ENCODE measurements around the gene COQ10B.
"Not testable (repeated sequence)": the region's sequence is repeated elsewhere in the genome, so short reads cannot be mapped to it uniquely, and the experiment has no call there.

COQ10B gene

DNA sequence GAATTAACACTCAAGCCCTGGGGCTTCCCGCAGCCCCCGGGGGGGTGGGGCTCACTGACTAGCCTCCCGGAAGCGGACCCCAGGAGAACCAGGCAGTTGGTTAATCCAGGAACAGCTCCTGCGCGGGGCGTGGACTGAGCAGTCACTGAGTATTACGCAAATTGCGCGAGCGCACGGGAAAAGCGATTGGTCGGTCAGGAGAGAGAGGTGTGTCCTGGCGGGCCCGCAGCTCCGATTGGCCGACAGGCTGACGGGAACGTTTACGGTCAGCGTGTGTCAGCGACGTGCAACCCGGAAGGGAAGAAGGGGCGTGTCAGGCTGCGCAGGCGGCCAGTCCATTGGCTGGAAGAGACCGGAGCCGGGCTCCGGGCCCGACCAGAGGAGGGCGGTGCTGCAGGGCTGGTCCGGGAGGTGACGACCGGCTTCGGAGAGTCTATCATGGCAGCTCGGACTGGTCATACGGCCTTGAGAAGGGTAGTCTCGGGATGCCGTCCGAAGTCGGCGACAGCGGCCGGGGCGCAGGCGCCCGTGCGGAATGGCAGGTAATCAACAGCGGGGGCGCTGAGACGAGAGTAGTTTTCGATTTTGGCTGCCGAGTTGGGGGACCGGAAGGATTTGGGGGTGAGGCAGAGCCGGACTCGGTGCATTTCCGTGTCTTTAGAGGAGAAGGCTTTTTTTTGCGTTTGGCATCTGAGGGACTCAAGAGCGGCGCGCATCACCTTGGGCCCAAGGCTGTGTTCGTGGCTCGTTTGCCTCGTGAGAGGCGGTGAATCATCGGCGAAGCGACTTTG is at the start of gene COQ10B:
Gene COQ10B, plus strand, starts transcription at position 430 of the 791 bp plus-strand sequence. Its CDS starts 9 bp downstream, at position 439.
- FAIRE-seq (peak; percentile 99), DNase-seq (ENCODE audit: extremely low spot score, insufficient read length, low read depth) (peak; percentile 92)

- FAIRE-seq (no peak), DNase-seq (ENCODE audit: extremely low spot score, insufficient read length, low read depth) (no peak)
Measured at GRCh38 chr2:197405582-197405981, 47.8 kb upstream of the COQ10B start.

GRCh38 chr2:197414039-197414438 is 39.3 kb upstream of the COQ10B start:
- DNase-seq (ENCODE audit: extremely low spot score, insufficient read length, low read depth) (no peak), FAIRE-seq (no peak)

DNA sequence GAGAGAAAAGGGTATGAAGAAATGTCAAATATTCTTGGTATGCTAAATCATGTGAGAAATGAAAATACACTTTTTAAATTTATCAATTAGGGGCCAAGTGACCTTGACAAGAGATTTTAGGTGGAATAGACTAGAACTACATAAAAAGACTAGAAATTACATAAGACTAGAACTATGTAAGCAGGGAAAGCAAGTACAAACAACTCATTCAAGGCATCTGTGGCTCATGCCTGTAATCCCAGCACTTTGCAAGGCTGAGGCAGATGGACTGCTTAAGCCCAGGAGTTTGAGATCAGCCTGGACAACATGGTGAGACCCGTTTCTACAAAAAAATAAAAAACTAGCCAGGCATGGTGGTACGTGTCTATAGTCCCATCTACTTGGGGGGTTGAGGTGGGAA is 38.8 kb upstream of the COQ10B start:
- no peak for FAIRE-seq
- DNase-seq (ENCODE audit: extremely low spot score, insufficient read length, low read depth): no peak

DNA sequence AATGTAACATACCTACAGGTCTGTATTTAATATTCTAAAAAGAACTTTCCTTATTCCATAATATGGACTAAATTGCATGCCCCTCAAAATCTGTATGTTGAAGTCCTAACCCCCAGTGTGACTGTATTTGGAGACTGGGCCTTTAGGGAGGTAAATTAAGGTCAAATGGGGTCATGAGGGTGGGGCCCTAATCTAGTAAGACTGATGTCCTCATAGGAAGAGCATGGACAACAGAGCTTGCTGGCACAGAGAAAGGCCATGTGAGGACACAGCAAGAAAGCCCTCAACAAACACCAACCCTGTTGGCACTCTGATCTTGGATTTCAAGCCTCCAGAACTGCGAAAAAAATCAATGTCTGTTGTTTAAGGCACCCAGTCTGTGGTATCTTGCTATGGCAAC is 37.1 kb upstream of the COQ10B start:
- no peak for FAIRE-seq
- DNase-seq (ENCODE audit: extremely low spot score, insufficient read length, low read depth): no peak

DNA sequence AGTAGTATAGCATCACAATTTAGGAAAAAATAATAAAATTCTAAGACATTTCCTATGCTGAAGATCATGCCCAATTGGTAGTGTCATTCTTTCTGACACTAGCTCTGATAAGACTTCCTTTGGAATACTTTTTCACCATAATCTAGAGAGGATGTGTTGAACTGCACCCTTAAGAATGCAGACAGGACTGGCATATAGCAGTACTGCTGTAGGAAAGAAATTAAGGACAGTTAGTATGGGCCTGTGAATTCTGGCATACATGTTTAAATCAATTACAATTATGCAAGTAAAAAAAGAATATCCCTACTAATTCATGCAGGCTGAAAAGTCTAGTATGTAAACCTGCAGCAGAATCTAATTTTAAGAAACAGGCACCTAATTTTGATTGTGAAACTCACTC is 33.9 kb upstream of the COQ10B start:
- FAIRE-seq (no peak), DNase-seq (ENCODE audit: extremely low spot score, insufficient read length, low read depth) (no peak)

- DNase-seq (ENCODE audit: extremely low spot score, insufficient read length, low read depth) (no peak), FAIRE-seq (no peak)
Measured at GRCh38 chr2:197423307-197423706, 30.0 kb upstream of the COQ10B start.

DNA sequence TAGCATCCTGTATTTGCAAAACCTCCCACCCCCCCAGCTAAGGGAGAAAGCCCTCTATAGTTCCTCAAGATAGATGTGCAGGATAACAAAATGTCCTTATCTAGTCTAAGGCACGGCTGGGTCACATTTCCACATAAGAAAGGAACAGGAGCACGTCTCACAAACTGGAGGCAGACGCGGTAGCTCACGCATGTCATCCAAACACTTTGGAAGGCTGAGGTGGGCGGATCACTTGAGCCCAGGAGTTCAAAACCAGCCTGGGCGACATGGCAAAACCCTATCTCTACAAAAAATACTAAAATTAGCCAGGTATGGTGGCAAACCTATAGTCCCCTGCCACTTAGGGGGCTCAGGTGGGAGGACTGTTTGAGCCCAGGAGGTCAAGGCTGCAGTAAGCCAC is 27.8 kb upstream of the COQ10B start:
- FAIRE-seq (no peak), DNase-seq (ENCODE audit: extremely low spot score, insufficient read length, low read depth) (no peak)

GRCh38 chr2:197426723-197427603 is 26.4 kb upstream of the COQ10B start:
- DNase-seq (ENCODE audit: extremely low spot score, insufficient read length, low read depth): no peak
- FAIRE-seq: no peak

DNA sequence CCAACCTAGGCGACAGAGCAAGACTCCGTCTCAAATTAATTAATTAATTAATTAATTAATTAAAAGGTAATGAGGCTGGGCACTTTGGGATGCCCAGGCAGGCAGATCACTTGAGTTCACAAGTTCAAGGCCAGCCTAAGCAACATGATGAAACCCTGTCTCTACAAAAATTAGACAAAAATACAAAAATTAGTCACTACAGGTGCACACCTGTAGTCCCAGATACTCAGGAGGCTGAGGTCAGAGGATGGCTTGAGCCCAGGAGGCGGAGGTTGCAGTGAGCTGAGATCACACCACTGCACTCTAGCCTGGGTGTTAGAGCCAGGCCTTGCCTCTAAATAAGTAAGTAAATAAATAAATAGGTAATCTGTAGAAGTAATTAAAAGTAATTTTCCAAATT is 25.4 kb upstream of the COQ10B start:
- no peak for FAIRE-seq

GRCh38 chr2:197431858-197432257 is 21.5 kb upstream of the COQ10B start:
- no peak for FAIRE-seq
- no peak for DNase-seq (ENCODE audit: extremely low spot score, insufficient read length, low read depth)

More for the DNA sequence above, 25.4 kb upstream of the COQ10B start:
- no peak for DNase-seq (ENCODE audit: extremely low spot score, insufficient read length, low read depth)

DNA sequence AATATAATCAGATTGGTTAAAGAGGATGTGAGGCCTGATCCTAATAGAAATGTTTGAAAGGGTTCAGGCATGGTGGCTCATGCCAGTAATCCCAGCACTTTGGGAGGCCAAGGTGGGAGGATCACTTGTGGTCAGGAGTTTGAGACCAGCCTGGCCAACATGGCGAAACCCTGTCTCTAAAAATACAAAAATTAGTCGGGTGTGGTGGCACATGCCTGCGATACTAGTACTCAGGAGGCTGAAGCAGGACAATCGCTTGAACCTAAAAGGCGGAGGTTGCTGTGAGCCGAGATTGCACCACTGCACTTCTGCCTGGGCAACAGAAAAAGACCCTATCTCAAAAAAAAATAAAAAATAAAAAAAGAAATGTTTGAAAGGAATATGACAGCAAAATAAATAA is 20.8 kb upstream of the COQ10B start:
- DNase-seq (ENCODE audit: extremely low spot score, insufficient read length, low read depth); FAIRE-seq: not testable (repeated sequence)

DNA sequence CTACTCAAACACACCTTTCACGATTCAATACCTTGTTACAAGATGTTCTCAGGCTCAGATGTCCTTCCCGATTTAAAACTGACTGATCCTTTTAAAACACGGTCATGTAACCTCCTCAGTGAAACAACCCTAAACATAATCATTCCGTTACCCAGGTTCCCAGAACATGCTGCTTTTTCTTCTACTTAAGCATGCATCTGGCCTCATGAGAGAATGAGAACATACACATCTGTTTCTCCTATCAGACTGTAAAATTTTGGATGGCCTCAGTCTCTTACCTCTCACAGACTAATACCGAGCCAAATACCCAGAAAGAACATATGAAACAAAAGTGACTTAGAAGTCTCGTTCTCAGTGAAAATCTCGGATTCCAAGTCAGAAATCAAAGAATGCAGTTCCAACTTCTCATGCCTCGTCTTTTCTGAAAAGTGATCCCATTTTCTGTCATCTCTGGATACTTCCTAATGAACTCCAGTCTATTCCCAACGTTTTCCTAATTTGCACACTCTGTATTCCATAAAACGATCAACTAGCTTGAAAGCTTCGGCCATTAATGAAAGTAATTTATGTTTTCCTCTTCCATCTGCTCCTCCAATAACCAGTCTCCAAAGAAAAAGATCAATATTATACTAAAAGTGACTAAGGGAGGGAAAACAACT is 19.4 kb upstream of the COQ10B start:
- FAIRE-seq: no peak
- no peak for DNase-seq (ENCODE audit: extremely low spot score, insufficient read length, low read depth)

GRCh38 chr2:197434541-197435513 is 18.5 kb upstream of the COQ10B start, which contains the start of gene SF3B1:
TSS of gene SF3B1 (minus strand) at chr2:197435028. CDS start at chr2:197434999, 29 bp downstream.
- FAIRE-seq (peak; percentile 96), DNase-seq (ENCODE audit: extremely low spot score, insufficient read length, low read depth) (peak; percentile 91)

DNA sequence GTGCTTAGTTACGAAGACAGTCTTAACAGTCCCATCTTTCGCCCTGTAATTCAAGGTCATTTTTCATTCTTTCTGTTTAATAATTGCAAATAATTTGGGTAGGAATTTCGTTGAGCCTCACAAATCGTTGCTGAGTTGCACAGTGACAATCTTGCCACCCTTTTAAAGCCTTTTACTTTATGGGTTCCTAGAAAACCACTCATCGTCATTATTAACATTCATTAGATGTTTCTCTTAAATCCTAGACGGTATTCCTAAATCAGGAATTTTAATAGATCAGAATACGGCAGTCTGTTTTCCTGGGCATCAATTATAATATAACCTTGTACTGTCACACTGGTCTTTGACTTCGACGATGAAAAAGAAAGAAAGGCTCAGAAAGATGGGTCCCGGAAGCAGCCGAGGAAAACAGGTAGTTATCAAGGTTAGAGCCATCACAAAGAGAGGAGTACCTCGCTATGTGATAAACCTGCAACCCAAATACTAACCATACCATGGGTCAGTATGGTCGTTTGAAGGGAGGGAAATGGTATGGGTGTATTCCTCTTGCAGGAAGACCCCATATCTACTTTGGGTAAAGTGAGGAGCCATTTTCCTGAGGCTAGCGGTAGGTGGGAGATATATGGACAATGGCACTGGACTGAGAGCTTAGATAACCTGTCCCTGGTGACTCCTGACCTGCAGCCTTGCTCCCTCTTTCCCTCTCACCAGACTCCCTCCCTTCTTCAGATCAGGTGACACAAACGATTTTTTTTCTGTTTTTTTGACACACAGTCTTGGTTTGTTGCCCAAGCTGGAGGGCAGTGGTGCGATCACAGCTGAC is 17.5 kb upstream of the COQ10B start:
- no peak for DNase-seq (ENCODE audit: extremely low spot score, insufficient read length, low read depth)
- FAIRE-seq: no peak

DNA sequence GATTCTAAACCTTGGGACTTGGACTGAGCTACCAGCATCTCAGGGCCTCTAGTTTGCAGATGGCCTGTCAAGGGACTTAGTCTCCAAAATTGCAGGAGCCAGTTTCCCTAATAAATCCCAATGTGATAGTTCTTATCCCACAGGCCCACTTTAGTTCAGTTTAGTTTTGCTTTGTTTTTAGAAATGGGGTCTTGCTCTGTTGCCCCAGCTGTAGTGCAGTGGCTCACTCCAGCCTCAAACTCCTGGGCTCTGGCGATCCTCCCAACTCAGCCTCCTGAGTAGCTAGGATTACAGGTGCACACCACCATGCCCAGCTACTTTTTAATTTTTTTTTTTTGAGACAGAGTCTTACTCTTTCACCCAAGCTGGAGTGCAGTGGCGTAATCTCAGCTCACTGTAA is 16.0 kb upstream of the COQ10B start:
- DNase-seq (ENCODE audit: extremely low spot score, insufficient read length, low read depth) (no peak), FAIRE-seq (no peak)

DNA sequence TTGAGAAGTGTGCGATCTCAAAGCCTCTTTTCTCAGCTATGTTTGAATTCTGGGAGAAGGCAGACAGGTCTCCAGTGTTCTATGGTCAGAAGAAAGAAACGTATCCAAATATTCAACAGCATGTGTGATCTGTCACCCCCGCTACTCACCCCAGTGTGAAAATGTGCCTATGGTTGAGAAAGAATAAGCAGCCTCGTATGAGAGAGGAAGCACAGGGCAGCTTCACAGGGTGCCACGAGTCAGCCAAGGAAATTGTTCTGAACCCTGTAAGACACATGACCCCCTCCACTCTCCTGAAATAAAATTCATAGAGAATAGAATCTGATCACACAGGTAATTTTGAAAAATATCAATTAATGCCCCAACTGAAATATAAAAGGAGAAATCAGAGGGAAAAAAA is 10.5 kb upstream of the COQ10B start:
- FAIRE-seq (no peak), DNase-seq (ENCODE audit: extremely low spot score, insufficient read length, low read depth) (no peak)

GRCh38 chr2:197445746-197446145 is 7.6 kb upstream of the COQ10B start:
- no peak for DNase-seq (ENCODE audit: extremely low spot score, insufficient read length, low read depth)
- FAIRE-seq: no peak

DNA sequence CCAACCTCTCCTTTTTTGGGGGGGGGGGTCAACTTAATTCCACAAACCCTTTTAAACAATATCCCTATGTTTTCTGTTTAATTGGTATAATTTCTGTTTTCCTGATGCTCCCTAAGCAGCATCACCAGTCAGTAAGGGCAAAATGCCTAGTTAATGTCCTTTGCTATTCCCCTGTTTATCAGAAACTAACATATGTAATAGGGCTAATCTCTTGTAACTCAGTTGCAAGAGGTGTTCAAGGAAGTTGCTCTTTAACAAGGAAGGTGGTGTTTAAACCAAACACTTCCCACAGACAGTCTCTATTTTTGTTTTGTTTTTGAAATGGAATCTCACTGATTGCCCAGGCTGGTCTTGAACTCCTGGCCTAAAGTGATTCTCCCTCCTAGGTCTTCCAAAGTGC is 6.5 kb upstream of the COQ10B start:
- DNase-seq (ENCODE audit: extremely low spot score, insufficient read length, low read depth) (no peak), FAIRE-seq (no peak)

Measured in GM18507 (cell line).